Measurements from ENCODE around the gene HOXB5.
A peak's percentile ranks its signal among the peaks of the same experiment; 100 is the strongest.

The HOXB5 gene

DNA sequence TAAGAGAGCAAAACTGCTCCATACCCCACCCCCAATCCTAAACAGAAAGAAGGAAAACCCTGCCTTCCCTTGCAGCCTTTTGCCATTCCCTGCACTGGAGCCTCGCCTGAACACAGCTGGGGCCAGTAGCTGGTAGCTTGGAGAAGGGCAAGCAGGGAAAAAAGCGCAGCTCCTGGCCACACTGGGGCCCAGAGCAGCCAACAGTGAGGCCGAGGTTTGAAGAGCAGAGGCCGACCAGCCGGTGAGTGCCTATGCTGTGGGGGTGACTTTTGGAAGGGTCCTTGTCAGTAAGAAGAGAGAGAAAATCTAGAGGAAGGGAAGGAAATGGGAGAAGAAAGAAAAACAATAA, 35.8 kb upstream of the HOXB5 start:
- no peak for DNase-seq (ENCODE audit: low read depth in 2 of 2)

DNA sequence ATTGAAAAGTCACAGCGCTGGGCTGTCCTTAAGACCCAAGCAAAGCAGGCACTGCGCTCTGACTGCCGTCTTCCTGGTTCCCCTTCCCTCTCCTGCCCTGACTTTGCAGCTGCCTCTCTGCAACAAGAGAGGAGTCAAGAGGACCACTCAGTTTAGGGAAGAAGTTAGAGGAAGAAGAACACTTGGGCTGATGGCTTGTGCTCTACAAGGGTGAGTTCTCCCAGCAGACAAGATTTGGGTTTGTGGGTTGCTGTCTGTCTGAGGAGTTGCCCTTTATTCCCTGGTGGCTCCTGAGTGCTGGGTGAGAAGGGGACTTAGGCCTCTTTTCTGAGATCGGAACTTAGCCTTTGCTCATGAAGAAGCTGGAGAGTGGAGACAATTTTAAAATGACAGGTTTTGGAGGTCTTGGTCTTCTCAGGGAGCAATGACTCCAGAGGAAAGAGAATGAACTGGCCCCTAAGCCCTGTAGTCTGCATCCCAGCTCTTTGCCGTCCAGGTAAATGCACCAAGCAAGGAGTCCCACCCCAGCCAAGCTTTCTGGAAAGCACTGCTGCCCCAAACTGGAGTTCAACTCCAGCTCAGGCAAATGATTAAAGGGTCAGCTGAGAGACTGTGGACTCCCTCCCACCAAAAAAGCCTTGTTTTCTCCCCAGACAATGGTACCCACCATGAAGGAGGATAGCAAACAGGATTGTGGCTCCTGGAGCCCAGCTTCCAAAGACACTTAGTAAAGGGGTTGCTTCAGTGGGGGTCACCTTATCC, 35.3 kb upstream of the HOXB5 start:
- DNase-seq (ENCODE audit: low read depth in 2 of 2) = no peak

DNA sequence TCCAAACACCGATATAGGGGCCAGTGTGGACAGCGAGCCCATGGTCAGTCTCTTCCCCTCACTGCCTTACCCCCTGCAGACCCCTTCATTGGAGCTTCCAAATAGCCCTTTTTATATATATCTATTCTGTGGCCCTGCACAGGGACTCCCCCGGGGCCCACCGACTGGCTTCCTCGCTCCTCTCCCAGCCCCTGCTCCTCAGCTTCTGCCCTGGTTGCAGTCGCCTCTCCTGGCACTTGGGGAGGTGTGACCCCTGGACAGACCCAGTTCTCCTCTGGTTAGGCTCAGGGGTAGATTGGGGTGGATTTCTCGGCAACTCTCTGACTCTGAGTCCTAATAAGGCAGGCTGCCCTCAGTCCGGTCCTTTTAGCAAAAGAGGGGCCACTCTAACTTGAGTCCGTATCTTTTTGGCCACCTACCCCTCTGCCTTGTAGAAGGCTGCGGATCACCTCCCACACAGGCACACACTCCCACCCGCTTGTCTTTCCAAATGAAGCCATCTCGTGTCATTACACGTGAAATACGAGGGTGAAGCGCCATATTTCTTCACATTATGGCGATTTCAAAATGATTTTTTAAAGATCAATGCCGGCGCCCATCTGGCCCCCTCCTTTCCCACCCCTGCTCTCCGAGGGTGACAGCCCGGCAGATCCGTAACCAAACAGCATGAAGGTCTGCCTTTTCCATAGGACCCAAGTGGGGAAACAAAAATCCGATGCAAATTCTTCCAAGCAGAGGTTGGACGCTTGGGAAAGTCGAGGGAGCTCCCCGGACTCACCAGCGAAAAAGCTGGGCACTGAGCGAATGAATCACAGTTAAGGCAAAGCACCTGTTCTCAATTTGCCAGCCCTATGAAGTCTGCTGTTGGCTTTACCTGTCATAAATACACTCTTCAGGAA, 34.3 kb upstream of the HOXB5 start:
- DNase-seq (ENCODE audit: low read depth in 2 of 2) = no peak

DNA sequence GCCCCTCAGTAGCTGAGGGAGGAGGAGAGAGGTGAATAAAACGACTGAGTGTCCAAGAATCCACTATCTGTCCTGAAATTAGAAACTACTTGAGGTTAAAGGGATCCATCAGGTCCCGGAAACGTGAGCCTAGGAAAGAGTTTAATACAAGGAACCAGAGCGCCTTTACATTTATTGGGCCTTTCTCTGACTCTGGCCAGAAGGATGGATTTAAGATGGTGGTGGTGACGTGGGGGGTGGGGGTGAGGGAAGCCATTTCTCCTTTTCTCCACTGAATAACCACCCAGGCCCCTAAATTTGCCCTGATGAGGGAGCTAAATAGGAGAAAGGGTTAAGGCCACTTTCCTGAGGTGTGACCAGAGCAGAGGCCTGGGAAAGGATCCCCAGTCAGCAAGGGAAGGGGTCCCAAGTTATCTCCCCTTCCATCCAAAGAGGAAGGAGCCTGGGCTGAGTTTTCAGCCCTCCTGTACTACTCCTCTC, 33.6 kb upstream of the HOXB5 start:
- DNase-seq (ENCODE audit: low read depth in 2 of 2) = no peak

DNA sequence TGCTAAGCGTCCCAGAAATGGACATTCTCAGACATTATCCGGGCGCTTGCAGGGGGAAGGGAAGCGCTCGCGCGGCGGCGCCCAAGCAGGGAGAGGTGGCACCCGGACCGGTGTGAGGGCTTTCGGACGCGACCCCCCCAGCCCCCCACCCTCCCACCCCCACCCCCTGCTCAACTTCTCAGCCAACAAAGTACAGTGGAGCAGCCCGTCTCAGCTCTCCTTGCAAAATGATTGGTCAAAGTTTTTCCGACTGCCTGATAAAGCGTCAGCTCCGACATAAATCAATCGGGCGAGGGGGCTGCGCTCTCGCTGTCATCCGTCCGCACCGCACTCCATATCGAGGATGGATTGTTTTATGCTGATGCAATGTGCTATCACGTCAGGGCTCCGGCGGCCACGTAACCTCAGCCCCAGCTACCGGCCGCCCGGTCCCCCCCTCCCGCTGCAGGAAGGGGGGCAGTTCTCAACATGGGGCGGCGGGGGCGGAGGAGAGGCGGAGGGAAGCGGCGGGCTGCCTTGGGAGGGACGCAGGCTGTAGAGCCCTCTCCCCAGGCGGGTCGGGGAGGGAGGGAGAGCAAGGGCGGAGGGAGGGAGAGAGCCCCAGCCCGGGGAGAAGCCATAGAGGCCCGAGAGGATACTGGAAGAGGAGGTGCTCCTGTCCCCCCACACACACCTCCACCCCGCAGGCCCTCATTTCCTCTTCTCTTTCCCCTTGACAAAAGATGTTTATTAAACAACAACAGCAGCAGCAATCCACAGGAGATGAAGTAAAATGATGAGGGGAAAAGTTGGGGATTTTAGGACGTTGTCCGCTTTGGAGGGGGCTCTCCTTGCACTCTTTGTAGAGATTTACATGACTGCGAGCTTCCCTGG, 32.9 kb upstream of the HOXB5 start, which contains the start of gene HOXB9:
HOXB9 (minus strand) TSS at position 114 of the 873 bp plus-strand sequence; CDS start at position 25, 89 bp downstream.
- DNase-seq (ENCODE audit: low read depth in 2 of 2) = no peak

DNA sequence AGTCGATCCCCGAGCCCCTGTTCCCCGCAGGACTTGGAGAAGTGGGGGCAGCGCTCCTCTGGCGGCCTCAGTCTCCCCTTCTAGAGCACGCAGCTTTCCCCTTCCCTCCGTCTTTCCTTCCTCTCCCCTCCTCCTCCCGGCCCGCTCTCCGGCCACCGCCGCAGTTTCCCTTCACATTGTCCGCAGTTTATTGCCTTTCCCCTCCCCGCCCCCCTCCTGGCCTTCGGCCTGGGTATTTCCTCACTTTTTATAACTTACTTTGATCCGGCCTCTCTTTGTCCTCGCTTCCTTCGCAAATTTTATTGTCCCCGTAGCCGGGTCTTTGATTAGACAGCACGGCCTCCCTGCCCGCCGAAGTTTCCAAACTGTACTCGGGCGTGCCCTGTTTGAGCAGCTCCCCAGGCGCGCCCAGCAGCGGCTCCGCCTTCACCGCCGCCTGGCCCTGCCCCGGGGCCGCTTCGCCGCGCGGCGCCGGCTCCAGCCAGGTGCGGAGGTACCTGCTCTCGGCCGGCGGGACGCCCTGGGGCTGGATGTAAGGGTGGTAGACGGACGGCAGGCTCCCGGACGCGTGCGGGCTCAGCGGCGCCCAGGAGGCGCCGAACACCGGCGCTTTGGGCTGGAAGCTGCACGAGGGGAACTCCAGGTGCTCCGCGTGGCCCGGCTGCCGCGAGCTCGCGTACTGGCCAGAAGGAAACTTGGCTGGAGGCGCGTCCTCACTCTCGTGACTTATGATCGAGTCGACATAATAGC, 32.1 kb upstream of the HOXB5 start:
- DNase-seq (ENCODE audit: low read depth in 2 of 2) = no peak

DNA sequence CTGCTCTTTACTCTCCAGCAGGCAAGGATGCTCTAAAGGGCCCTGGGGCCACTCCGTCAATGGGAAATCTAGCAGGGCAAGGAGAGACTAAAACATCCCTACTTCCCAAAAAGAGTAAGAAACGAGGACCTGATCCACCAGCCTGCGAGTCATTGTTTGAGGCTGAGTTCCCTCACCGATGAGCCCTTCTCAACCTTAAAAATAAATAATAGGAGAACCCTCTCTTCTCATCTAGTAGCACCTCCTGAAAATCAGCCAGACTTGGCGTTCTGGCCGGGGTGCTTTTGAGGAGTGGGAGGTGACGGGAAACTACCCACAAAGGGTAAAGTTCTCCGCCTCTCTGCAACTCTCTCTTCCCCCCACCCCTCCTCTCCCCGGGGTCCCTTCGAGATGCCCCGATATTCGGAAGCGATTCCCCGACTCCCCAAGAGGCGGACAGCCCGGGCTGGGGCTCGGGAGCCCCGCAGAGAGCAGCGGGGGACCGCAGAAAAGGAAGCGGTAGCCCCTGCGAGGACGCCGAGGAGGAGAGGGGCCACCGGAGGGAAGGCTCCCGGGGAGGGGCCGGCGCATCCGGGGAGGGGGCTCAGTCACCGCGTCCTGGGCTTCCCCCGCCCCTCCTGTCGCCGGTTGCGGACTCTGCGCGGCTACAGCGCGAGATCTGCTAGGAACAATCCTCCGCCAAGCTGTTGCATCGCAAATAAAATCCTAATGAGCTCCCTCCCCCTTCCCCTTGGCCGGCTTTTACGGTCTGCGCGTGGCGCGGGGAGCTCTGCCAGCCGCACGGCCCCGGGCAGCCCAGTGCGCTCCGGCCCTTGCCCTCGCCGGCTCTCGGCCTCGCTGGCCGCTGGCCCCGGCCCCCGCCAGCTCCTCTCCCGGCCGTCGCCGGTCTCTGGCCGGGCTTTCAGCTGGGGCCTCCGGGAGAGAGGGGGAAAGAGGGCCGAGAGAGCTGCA, 31.2 kb upstream of the HOXB5 start:
- DNase-seq (ENCODE audit: low read depth in 2 of 2) = no peak

DNA sequence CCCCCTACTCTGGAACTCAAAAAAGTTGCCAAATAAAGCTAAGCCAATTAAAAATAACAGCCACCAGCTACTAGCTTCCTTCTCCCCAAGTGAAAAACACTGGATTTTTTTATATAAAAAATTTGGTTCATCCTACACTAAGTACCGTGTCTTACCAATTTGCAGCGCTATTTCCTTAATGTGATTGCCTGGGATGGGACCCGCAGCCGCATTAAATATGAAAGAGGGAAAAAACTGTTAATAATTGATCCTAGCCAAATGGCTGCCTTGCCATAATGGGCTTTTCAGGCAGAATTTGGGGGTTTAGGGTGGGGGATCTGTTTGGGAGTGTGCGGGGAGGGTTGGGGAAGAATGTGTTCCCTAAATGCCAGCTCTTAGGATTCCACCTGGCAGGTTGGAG, 30.5 kb upstream of the HOXB5 start:
- DNase-seq (ENCODE audit: low read depth in 2 of 2) = no peak

DNA sequence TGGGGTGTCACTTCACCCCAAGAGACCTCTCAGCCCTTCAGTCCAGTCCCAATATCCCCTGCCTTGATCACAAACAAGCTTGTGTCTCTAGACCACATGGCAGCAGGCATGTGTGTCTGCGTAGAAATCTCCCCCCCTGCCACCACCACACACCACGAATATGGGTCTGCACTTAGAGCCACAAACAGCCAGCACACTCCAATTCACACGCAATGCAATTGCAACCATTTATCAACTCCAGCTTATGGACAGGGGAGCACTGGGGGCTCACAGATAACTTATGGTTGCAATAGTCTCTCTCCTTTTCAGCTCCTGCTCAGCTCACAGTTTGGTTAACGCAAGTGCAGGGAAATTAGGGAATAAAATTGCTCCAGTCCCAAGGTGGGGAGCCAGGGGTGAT, 30.0 kb upstream of the HOXB5 start:
- DNase-seq (ENCODE audit: low read depth in 2 of 2) = no peak

DNA sequence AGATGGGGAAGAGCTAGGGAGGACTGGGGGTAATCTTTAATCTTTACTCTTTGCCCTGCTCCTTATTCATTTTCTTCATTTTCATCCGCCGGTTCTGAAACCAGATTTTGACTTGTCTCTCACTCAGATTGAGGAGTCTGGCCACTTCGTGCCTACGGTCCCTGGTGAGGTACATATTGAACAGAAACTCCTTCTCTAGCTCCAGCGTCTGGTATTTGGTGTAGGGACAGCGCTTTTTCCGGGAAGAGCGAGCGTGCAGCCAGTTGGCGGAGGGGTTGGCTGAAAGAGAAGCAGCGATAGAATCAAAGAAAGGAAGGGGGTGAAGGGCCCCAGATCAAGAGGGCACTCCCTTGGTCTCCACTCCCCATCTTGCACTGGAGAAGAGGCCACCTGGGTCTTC, 29.3 kb upstream of the HOXB5 start:
- DNase-seq (ENCODE audit: low read depth in 2 of 2) = no peak

DNA sequence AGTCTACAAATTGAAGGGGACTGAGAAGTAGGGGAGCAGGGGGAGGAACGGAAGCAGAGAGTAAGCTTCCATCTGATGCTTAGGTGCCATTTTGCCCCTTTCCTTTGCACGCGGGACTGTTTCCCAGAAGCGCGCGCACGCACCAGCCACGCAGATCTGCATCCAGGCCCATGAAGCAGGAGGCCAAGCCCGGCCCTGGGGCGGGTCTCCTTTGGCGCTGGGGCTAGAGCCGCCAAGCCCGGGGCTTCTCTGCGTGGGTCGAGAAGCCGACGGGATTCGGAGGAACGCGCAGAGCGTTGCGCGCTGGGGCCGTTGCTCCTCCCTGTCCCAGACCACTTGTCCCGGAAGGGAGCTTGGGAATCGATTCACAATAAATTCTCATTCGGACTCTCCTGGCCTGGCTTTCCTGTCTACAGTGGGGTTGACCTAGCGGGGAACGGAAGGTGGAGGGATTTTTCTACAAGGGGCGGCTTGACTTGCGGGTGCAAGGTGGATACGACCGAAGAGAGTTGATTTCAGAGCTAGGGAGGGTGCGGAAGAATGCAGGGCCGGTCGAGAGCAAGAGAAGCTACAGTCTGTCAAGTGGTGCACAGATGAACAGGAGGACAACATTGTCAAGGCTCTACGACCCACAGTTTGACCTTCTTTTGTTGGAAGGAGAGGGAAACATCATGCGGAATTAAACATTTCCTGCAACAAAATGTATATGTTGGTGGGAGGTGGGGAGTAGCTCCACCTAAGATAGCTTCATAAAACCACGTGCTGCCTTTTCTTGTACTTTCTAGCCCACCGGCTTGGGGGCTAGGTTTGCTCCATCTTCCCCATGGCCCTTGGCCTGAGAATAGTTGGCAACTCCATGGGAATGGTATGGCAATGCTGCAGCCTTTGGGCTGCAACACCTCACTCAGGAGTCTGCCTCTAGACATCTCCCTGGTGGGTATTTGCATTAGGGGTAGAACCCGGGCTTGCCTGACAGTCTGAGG, 28.1 kb upstream of the HOXB5 start:
- no peak for DNase-seq (ENCODE audit: low read depth in 2 of 2)

DNA sequence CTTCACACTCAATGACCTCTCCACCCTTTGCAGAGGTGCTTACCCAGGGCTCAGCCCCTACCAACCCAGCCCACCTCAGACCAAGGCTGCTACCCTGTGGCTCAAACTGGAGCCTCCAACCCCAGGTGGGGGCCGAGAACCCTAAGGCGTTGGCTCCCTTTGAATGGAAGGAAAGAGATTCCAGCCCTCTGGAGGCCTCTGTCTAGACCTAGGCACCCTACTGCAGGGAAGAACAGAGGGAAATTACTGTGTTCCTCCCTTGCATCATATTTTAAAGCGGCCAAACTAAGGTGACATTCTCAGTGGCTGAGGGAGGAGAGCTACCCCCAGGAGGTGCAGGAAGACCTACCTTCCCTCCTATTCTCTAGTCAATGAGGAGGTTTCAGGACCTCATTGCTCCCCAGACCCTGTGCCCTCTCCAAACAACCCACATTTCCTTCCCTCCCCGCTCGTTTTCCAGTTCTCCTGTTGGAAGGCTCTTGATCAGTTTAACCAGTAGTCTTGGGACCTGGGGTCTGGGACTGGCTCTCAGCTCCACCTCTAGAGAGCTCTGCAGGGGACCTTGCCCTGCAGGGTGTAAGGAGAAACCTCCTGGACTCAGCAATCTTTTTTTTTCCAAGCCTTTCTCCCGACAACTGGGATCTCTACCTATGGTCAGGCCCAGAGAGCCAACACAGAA, 27.0 kb upstream of the HOXB5 start:
- no peak for DNase-seq (ENCODE audit: low read depth in 2 of 2)

DNA sequence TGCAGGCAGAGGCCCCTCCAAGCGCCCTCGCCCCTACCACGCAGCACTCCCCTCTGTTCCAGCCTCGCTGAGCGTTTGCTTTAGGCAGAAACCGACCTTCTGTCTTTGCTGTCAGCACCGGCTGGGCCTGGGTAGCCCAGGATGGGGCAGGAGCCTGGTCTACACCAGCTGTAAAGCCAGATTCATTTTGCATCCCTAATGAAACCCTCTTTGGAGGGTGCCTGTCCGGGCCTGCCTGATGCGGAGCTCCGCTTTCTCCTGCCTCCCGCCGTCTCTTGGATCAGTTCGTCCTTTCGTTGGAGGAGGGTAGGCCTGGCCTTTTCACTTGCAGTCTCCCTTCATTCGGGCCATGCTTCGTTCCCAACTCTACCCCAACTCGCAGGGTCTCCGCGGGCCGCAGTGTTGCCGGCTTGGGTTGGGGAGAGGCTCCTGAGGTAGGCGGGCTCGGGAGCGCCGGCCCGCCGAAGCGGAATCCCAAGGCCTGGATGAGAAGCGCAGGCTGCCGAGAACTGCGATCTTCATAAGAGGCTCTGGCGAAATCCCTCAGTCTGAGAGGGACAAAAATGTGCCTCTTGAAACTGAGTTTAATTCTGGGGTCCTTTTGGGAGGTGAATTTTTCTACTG, 26.4 kb upstream of the HOXB5 start:
- DNase-seq (ENCODE audit: low read depth in 2 of 2) = no peak

DNA sequence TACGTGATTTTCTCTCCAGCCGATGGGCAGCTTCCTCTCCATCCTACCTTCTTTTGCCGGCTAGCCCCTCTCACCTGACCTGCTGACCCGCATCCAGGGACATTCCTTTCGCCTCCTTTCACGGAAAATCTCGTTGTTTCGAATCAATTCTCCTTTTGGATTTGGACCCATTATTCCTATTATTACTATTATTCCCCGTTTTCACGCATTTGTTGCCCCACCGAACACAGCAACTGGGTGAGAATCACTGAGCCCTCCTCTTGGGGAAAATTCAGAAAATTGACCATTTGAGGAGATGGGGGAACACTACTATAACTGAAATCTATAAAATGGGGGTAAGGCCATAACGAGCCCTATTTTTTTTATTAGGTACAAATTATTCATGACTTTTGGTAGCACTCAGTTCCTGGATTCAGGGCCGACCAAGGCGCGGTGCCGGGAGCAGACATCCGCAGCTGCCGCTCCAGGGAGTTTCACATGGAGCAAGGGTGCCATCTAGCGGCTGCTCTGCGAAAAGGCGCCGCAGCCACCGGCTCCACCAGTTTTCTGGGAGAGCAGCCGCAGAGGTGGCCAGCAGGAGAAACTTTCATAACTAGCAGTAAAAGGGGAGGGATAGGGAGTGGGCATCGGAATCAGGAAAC, 24.8 kb upstream of the HOXB5 start:
- DNase-seq (ENCODE audit: low read depth in 2 of 2) = peak; percentile 65 to 77

DNA sequence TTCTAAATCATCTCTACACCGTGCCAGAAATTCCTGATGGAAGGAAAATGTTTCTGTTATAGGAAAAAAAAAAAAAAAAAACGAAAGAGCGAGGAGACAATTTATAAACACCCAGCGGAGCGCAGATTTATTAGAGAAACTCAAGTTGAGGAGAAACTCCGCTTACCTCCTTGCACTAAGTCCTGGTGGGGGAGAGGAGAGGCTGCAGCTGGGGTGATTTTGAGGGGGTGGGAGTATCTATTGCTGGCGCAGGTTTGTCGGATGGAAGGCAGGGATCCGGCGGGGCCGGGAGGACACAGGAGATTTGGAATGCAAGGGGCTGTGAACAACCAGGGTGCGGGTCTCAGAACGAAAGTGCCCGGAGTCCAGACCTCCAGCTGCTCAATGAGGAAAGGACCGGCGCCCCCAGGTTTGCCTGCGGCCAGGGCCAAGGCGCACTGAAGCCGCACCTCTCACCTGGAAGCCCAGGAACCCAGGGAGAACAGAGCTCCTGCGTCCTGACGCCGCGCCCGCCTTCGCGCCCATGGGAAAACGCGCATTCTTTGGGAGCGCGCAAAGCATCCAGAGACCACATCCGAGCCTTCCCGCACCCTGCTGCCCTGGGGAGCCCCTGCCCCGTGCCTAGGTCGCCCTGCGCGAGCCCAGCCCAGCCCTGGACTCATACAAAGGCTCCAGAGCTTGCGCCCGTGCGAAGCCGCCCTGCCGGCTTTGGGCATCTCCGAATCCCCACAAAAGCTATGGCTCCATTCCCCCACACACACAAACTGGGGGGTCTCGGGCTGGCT, 24.1 kb upstream of the HOXB5 start:
- no peak for DNase-seq (ENCODE audit: low read depth in 2 of 2)

DNA sequence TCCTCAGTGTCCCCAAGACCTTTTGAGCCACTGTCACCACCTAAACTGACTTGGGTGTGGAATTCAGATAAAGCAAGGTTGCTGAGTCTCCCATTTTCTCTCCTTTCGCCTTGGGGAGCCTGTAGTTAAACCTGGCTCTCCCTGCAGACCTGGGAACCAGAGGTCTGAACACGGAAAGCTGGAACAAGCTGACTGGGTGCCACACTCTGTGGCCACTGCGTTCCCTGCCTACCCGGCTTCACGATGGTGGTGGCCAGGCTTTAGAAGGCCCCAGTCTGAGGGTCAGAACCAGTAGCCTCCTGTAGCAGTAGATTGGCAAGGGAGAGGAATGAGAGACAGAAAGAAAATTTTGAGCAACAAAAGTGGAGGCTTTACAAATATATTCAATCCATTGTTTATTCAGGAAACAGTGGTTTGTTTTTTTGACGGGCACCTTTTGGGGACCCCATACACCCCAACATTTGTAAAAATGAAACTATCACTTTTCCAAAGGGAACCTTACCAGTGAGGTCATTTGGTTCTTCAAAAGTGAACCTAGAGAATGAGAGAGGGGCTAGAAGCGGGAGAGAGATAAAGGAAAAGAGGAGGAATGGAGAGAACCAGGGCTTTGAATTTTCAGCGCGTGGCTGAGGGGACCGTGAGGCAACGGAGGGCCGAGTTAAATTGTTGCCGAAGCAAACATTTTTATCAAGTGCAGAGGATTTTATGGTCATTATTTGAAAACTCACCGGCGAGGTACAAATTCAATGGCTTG, 23.3 kb upstream of the HOXB5 start:
- no peak for DNase-seq (ENCODE audit: low read depth in 2 of 2)

Data from stimulated activated CD8-positive, alpha-beta memory T cell treated with anti-CD3 and anti-CD28 coated beads, Interleukin-7, amount 100 ng/mL, for 1 hour (primary cell).